Naive thymus-derived CD4-positive, alpha-beta T cell (primary cell): Measurements from ENCODE around the gene FNDC10. TPM values are rescaled to one million over a fixed set of nuclear protein-coding genes. Genes with fewer than 3 reads are reported as not detected.

Experiments
- ATAC-seq: fragments of 150-1000 bp; cut with Tn5 transposase; 2 replicates; pipeline ENCODE4 v1.10.0; 2021; ENCODE audit warnings: mild to moderate bottlenecking, moderate library complexity
- CTCF ChIA-PET: fragments of 350-600 bp; sonication (Branson Sonifier 250); formaldehyde crosslinking; loops from one replicate; lab custom pipeline; 2021; ENCODE audit warnings: antibody characterized with exemption; lab: Charles Lee
- POLR2A ChIA-PET: fragments of 350-600 bp; sonication (Branson Sonifier 250); formaldehyde crosslinking; loops from one replicate; lab custom pipeline; 2021; ENCODE audit warnings: antibody characterized with exemption, inconsistent platforms; lab: Charles Lee
- DNase-seq, 9 donors: peaks; one replicate each; pipeline versions ENCODE4 v3.0.0 to v3.0.0-alpha.2; 2020 to 2022; ENCODE audit warnings: mixed read lengths in 1 of 9
- H3K27ac ChIP-seq: one replicate; pipeline ENCODE4 v1.7.0; 2013; ENCODE audit warnings: mild to moderate bottlenecking, low read depth, low read length, moderate library complexity
- H3K27me3 ChIP-seq, 2 donors: one replicate each; pipeline ENCODE4 v1.7.0; 2013; ENCODE audit warnings: low read length in 2 of 2, mild to moderate bottlenecking in 2 of 2, moderate library complexity in 2 of 2; ENCODE audit not compliant: control insufficient read depth in 2 of 2, insufficient read depth in 2 of 2
- H3K36me3 ChIP-seq, 3 experiments: 1 replicate in 2 of 3; 2 replicates in 1 of 3; pipeline ENCODE4 v1.7.0; 2013; ENCODE audit warnings: low read length in 3 of 3, mild to moderate bottlenecking in 3 of 3, moderate library complexity in 1 of 3; ENCODE audit not compliant: insufficient read depth in 3 of 3, control insufficient read depth in 2 of 3
- H3K4me1 ChIP-seq, 2 donors: one replicate each; pipeline ENCODE4 v1.7.0; 2013; ENCODE audit warnings: low read length in 2 of 2, mild to moderate bottlenecking in 2 of 2, moderate library complexity in 1 of 2; ENCODE audit not compliant: control insufficient read depth in 2 of 2, insufficient read depth in 2 of 2
- H3K4me3 ChIP-seq: 2 replicates; pipeline ENCODE4 v1.7.0; 2013; ENCODE audit warnings: mild to moderate bottlenecking, low read length
- H3K9me3 ChIP-seq, 3 experiments: 1 replicate in 2 of 3; 2 replicates in 1 of 3; pipeline ENCODE4 v1.7.0; 2013; ENCODE audit warnings: low read length in 3 of 3; ENCODE audit not compliant: control insufficient read depth in 2 of 3
- H3K27ac Mint-ChIP-seq, 9 donors: one replicate each; pipeline ENCODE4 v1.8.0; 2020 to 2022; ENCODE audit warnings: mixed read lengths in 9 of 9, mild to moderate bottlenecking in 8 of 9, moderate library complexity in 5 of 9, inconsistent platforms in 2 of 9
- H3K27me3 Mint-ChIP-seq, 5 donors: one replicate each; pipeline ENCODE4 v1.8.0; 2021 to 2022; ENCODE audit warnings: mixed read lengths in 5 of 5, mild to moderate bottlenecking in 1 of 5
- H3K36me3 Mint-ChIP-seq, 5 donors: one replicate each; pipeline ENCODE4 v1.8.0; 2020 to 2022; ENCODE audit warnings: mixed read lengths in 5 of 5, mild to moderate bottlenecking in 3 of 5, inconsistent platforms in 1 of 5
- H3K4me1 Mint-ChIP-seq, 7 donors: one replicate each; pipeline ENCODE4 v1.8.0; 2020 to 2022; ENCODE audit warnings: mixed read lengths in 7 of 7, mild to moderate bottlenecking in 3 of 7, inconsistent platforms in 1 of 7
- H3K4me3 Mint-ChIP-seq, 10 donors: one replicate each; pipeline ENCODE4 v1.8.0; 2020 to 2022; ENCODE audit warnings: mild to moderate bottlenecking in 10 of 10, mixed read lengths in 10 of 10, moderate library complexity in 6 of 10, inconsistent platforms in 2 of 10
- H3K9me3 Mint-ChIP-seq, 11 donors: one replicate each; pipeline ENCODE4 v1.8.0; 2020 to 2022; ENCODE audit warnings: mixed read lengths in 11 of 11, mild to moderate bottlenecking in 4 of 11, inconsistent platforms in 1 of 11, moderate library complexity in 1 of 11
- intact Hi-C, 2 donors: fragments of 100-400 bp; cut with micrococcal nuclease; formaldehyde crosslinking; loops; one replicate each; pipeline ENCODE4 v1.15.1; 2023
- polyA plus RNA-seq, 2 donors: library from polyadenylated mRNA; unstranded; fragments of 300-500 nt; fragmentation: Illumina TruSeq; gene quantifications; one replicate each; pipeline ENCODE4 v1.2.3, GENCODE V29; 2021
- total RNA-seq, 6 experiments: library from RNA in 5 of 6; stranded (reverse) in 5 of 6; gene quantifications; 1 replicate in 5 of 6; 2 replicates in 1 of 6; pipeline ENCODE4 v1.2.3 and lab custom pipeline; 2021 to 2026

Gene FNDC10
- total and polyA plus RNA-seq, 7 experiments from 2014 or later, result 1.3 to 10.7 (median 3.2) TPM

DNA sequence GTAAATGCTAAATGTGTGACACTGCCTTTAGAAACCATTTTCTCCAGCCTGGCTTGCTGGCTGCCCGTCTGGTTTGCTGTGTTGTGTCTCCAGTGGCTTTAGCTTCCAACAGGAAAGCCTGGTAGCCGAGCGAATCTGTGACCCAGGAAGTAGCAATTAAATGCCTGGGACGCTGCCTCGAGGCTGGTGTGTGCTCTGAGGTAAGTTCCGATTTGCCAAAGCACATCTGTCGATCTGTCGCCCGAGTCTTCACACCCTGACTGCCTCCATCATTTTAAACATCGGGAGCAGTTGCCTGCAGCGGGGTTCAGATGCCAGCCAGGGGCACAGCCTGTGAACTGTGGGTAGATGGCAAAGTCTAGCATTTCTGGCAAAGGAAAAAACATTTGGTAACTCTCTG lies 17.6 kb upstream of the FNDC10 start:
- no peak overlapping the region for H3K4me3 ChIP-seq
- peaks cover 0 to 3% (median 0%) of the 10 kb centered on the region in 3 experiments for H3K36me3 ChIP-seq
- DNase-seq (no peak), ATAC-seq (no peak)
- H3K4me1 Mint-ChIP-seq, result peaks cover 12 to 35% (median 26%) of the 10 kb centered on the region in 7 donors
- POLR2A ChIA-PET, result interaction anchor here (1.2 kb wide), 1 partner anchor 12 kb away, joined by 5 read pairs; no protein-coding TSS in a partner anchor
- CTCF ChIA-PET, result no interaction called here
- no peaks in the 10 kb centered on the region for H3K27me3 ChIP-seq
- peaks cover 15 to 21% of the 10 kb centered on the region in 2 donors for H3K4me1 ChIP-seq
- H3K9me3 ChIP-seq, result no peaks in the 10 kb centered on the region
- peak overlapping the region in 6 of 9 donors; percentile 28 to 86 (median 78) for H3K27ac Mint-ChIP-seq
- peak overlapping the region; percentile 68 to 88 (median 82) for H3K4me3 Mint-ChIP-seq
- peaks cover 0 to 7% (median 0%) of the 10 kb centered on the region in 11 donors for H3K9me3 Mint-ChIP-seq
- no peaks in the 10 kb centered on the region for H3K27me3 Mint-ChIP-seq
- H3K36me3 Mint-ChIP-seq, result peaks cover 0 to 4% (median 0%) of the 10 kb centered on the region in 5 donors
- intact Hi-C loops, result loop anchor here in 1 of 2 donors (10.0 kb wide), 2 partner anchors 213 to 503 kb away; partner anchors contain the start of genes C1orf159 and MRPL20
- H3K27ac ChIP-seq, result no peak overlapping the region

DNA sequence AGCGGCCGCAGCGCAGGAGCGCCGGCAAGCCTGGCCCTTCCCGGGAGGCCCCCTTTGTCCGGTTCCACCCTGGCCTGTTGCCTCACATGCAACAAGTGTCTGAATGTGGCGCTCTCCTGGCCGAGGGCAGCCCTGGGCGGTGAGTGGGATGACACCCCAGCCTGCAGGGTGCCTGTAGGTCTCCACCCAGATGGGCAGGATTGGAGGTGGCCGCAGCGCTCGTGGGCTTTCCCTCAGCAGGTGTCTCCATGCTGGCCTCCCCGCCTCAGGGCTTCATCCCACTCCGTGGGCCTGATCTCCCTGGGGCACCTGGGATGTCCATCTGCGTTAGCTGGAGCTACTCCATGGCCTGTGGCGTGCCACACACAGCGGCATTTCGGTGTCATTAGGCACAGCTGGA lies 16.9 kb upstream of the FNDC10 start:
- Mint-ChIP-seq H3K4me1 (peaks cover 12 to 36% (median 32%) of the 10 kb centered on the region in 7 donors), H3K4me3 (peak overlapping the region; percentile 68 to 88 (median 82)), H3K27ac (peak overlapping the region in 8 of 9 donors; percentile 28 to 86 (median 80)), H3K9me3 (peaks cover 0 to 7% (median 0%) of the 10 kb centered on the region in 11 donors), H3K27me3 (no peaks in the 10 kb centered on the region), H3K36me3 (peaks cover 0 to 4% (median 0%) of the 10 kb centered on the region in 5 donors)
- ChIA-PET CTCF (no interaction called here), POLR2A (interaction anchor here (0.5 to 4.1 kb wide), 4 partner anchors 8 to 196 kb away, joined by 3 to 42 read pairs (median 14); no protein-coding TSS in a partner anchor)
- Histone ChIP-seq H3K4me1 (peaks cover 15 to 21% of the 10 kb centered on the region in 2 donors), H3K9me3 (no peaks in the 10 kb centered on the region), H3K27ac (peak overlapping the region; percentile 100), H3K4me3 (no peak overlapping the region), H3K27me3 (no peaks in the 10 kb centered on the region), H3K36me3 (peaks cover 0 to 3% (median 0%) of the 10 kb centered on the region in 3 experiments)
- ATAC-seq, result no peak
- intact Hi-C loops, result loop anchor here in 1 of 2 donors (10.0 kb wide), 2 partner anchors 212 to 502 kb away; partner anchors contain the start of genes C1orf159 and MRPL20
- no peak for DNase-seq

DNA sequence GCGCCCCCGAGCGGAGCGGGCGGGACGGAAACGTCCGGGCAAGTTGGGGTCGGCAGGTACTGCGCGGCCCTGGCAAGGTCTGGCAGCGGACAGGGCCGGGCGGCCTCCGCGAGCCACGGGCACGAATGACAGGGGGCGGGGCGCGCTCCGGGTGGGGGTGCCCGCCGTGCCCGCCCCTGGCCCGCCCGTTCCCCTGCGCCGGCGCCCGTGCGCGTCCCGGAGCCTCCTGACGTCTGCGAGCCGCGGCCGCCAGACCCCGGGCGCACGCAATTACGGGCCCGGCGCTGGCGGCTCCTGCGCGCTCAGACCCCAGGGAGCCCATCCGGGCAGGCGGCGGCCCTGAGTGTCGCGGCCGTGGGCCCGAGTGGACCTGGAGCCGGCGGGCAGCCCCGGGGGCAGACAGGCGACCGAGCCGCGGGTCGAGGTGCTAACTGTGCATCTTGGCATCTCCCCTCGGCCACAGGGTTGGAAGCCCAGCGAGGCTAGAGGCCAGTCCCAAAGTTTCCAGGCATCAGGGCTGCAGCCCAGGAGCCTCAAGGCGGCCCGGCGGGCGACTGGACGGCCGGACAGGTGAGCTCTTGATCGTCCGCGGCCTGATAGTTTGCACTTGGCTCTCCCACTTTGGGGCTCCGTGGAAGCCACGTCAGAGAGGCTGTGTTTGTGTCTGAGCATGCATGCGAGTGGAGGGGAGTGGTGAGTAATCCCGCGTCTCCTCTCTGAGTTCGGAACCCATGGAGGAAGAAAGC lies 16.3 kb upstream of the FNDC10 start:
- H3K36me3 ChIP-seq, result peaks cover 0 to 3% (median 0%) of the 10 kb centered on the region in 3 experiments
- peak overlapping the region; percentile 45 to 91 (median 80) for H3K27ac Mint-ChIP-seq
- peak in 6 of 9 donors; percentile 35 to 63 (median 48) for DNase-seq
- ChIA-PET CTCF (no interaction called here), POLR2A (interaction anchor here (0.9 to 4.1 kb wide), 15 partner anchors 9 to 616 kb away, joined by 3 to 86 read pairs (median 15); partner anchors contain the start of genes AURKAIP1, MMP23B and MRPL20)
- peak; percentile 21 for ATAC-seq
- H3K27ac ChIP-seq, result peak overlapping the region; percentile 100
- peaks cover 12 to 36% (median 32%) of the 10 kb centered on the region in 7 donors for H3K4me1 Mint-ChIP-seq
- H3K9me3 Mint-ChIP-seq, result peaks cover 0 to 7% (median 0%) of the 10 kb centered on the region in 11 donors
- intact Hi-C loops, result loop anchor here in 1 of 2 donors (10.0 kb wide), 2 partner anchors 211 to 501 kb away; partner anchors contain the start of genes C1orf159 and MRPL20
- H3K36me3 Mint-ChIP-seq, result peaks cover 0 to 4% (median 0%) of the 10 kb centered on the region in 5 donors
- no peaks in the 10 kb centered on the region for H3K27me3 ChIP-seq
- H3K4me3 ChIP-seq, result peak overlapping the region; percentile 74
- H3K4me1 ChIP-seq, result peaks cover 15 to 21% of the 10 kb centered on the region in 2 donors
- H3K9me3 ChIP-seq, result no peaks in the 10 kb centered on the region
- H3K27me3 Mint-ChIP-seq, result no peaks in the 10 kb centered on the region
- peak overlapping the region; percentile 68 to 88 (median 82) for H3K4me3 Mint-ChIP-seq

DNA sequence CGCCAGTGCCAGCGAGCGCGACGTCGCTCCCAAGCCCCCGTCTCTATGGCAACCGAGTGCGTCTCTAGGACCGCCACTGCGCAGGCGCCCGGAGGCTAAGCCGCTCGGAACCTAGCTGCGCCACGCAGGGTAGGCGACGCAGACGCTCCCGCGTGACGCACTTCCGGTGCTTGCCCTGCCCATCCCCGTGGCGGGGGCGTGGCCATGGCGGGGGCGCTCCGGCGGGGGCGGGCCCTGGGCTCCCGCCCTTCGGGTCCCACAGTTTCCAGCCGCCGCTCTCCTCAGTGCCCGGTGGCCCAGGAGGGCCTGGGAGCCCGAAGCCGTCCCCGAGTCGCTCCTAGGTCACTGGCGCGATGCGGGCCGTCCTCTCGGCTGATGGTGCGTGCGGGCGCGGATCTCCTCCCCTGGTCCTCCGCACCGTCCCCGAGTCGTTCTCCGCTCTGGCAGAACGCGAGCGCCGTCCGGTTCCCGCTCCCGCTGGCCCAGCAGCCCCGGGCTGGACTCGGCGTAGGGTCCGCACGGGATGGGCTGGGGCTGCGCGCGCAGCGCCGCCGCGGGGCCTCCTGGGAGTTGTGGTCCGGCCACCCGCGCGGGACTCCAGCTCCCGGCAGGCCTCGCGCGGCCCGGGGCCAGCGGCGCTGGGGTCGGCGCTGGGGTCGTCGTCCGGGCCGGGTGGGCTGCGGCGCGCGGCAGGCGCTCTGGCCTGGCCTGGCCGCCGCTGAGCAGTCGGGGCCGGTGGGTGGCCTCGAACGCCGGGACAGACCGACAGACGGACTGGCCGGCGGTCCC lies 15.5 kb upstream of the FNDC10 start, which contains the start of gene MIB2:
TSS of gene MIB2 (plus strand) at position 245 of the 789 bp plus-strand sequence. CDS start 7,953 bp downstream, outside the sequence.
- no peaks in the 10 kb centered on the region for H3K9me3 ChIP-seq
- Mint-ChIP-seq H3K9me3 (peaks cover 0 to 7% (median 0%) of the 10 kb centered on the region in 11 donors), H3K36me3 (peaks cover 0 to 4% (median 0%) of the 10 kb centered on the region in 5 donors), H3K27me3 (no peaks in the 10 kb centered on the region), H3K27ac (peak within 1 kb of the TSS; percentile 94 to 100 (median 99)), H3K4me3 (peak within 1 kb of the TSS; percentile 93 to 99 (median 96)), H3K4me1 (peaks cover 18 to 36% (median 32%) of the 10 kb centered on the region in 7 donors)
- ChIA-PET CTCF (interaction anchor here (1.0 kb wide), 1 partner anchor 16 kb away, joined by 3 read pairs; the partner anchor contains the start of gene MMP23B), POLR2A (interaction anchor here (0.6 to 4.1 kb wide), 19 partner anchors 8 to 617 kb away, joined by 3 to 86 read pairs (median 5); partner anchors contain the start of genes AURKAIP1, MMP23B and MRPL20)
- peak; percentile 94 for ATAC-seq
- DNase-seq, result peak; percentile 98 to 100 (median 99)
- H3K27ac ChIP-seq, result peak within 1 kb of the TSS; percentile 100
- H3K4me3 ChIP-seq, result peak within 1 kb of the TSS; percentile 74
- H3K36me3 ChIP-seq, result peaks cover 0 to 3% (median 0%) of the 10 kb centered on the region in 3 experiments
- intact Hi-C loops, result loop anchor here (1.0 to 10.0 kb wide), 13 partner anchors 8 to 501 kb away; partner anchors contain the start of genes CDK11B (in 2 of the 2), SSU72 (in 2 of the 2), ATAD3A (in 1 of the 2) and ATAD3B (in 1 of the 2)
- no peaks in the 10 kb centered on the region for H3K27me3 ChIP-seq
- peaks cover 15 to 21% of the 10 kb centered on the region in 2 donors for H3K4me1 ChIP-seq

DNA sequence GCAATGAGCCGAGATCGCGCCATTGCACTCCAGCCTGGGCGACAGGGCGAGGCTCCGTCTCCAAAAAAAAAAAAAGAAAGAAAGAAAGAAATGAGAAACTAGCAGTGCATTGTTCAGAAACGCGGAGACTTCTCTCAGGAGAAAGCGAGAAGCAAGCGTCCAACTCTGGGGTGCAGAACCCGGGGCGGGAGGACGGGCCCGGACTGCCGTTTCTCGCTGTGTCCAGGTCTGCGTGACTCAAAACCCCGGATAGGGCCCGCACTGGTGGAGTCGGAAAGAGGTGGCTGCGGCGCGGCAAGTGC lies 15.0 kb upstream of the FNDC10 start:
- POLR2A ChIA-PET, result interaction anchor here (0.7 to 4.1 kb wide), 20 partner anchors 8 to 617 kb away, joined by 3 to 86 read pairs (median 5); partner anchors contain the start of genes AURKAIP1, MMP23B and MRPL20
- intact Hi-C loops, result loop anchor here (1.0 to 10.0 kb wide), 13 partner anchors 8 to 500 kb away; partner anchors contain the start of genes CDK11B (in 2 of the 2), SSU72 (in 2 of the 2), ATAD3A (in 1 of the 2) and ATAD3B (in 1 of the 2)

More for the DNA sequence above, 15.0 kb upstream of the FNDC10 start:
- Mint-ChIP-seq H3K27me3 (no peaks in the 10 kb centered on the region), H3K4me1 (peaks cover 17 to 36% (median 32%) of the 10 kb centered on the region in 7 donors), H3K4me3 (peak overlapping the region; percentile 93 to 99 (median 96)), H3K9me3 (peaks cover 0 to 7% (median 0%) of the 10 kb centered on the region in 11 donors), H3K27ac (peak overlapping the region; percentile 94 to 100 (median 99)), H3K36me3 (peaks cover 0 to 4% (median 0%) of the 10 kb centered on the region in 5 donors)
- Histone ChIP-seq H3K27me3 (no peaks in the 10 kb centered on the region), H3K36me3 (peaks cover 0 to 3% (median 0%) of the 10 kb centered on the region in 3 experiments), H3K9me3 (no peaks in the 10 kb centered on the region), H3K4me3 (peak overlapping the region; percentile 74), H3K27ac (peak overlapping the region; percentile 100), H3K4me1 (peaks cover 15 to 21% of the 10 kb centered on the region in 2 donors)
- ATAC-seq, result peak; percentile 0
- CTCF ChIA-PET, result interaction anchor here (0.6 to 1.0 kb wide), 2 partner anchors 16 to 43 kb away, joined by 3 to 5 read pairs; partner anchors contain the start of gene MMP23B
- DNase-seq, result no peak
